Measurements from ENCODE around the gene PEPD.

Gene PEPD

GRCh38 chr19:33384983-33385382 lies 136.6 kb downstream of the PEPD start:
- Histone ChIP-seq H3K79me1 (ENCODE audit: low read depth, low read length) (peaks cover 9% of the 10 kb centered on the region), H2BK120ac (ENCODE audit: low read depth, low read length) (no peak overlapping the region), H3K9me3 (replicated peaks in 1 of 2; ENCODE audit: control insufficient read depth in 2 of 2, insufficient read depth in 1 of 2, low read depth in 1 of 2, low read length in 2 of 2) (no peaks in the 10 kb centered on the region), H3K4me1 (ENCODE audit: control insufficient read depth in 2 of 2, insufficient read depth in 1 of 2, low read depth in 1 of 2, low read length in 2 of 2) (peaks cover 0 to 4% of the 10 kb centered on the region in 2 donors), H3K4me2 (ENCODE audit: insufficient read depth, low read length, poor library complexity, severe bottlenecking) (no peak overlapping the region), H2BK15ac (ENCODE audit: low read length) (no peak overlapping the region), H2AK5ac (ENCODE audit: low read depth, low read length) (no peak overlapping the region), H3K14ac (ENCODE audit: low read length) (no peak overlapping the region), H2BK12ac (ENCODE audit: low read length) (no peak overlapping the region), H3K36me3 (replicated peaks in 1 of 2; ENCODE audit: control insufficient read depth in 2 of 2, insufficient read depth in 2 of 2, low read length in 2 of 2) (peaks cover 5 to 43% of the 10 kb centered on the region in 2 donors), H3K23ac (ENCODE audit: low read depth, low read length, poor library complexity) (no peak overlapping the region), H3K4ac (ENCODE audit: low read length) (no peak overlapping the region), H3K27me3 (ENCODE audit: control insufficient read depth in 3 of 3, insufficient read depth in 3 of 3, low read depth in 1 of 3, low read length in 3 of 3) (no peaks in the 10 kb centered on the region), H4K91ac (ENCODE audit: low read depth, low read length, poor library complexity) (no peak overlapping the region), H3K4me3 (ENCODE audit: low read length in 2 of 2) (no peak overlapping the region), H3K18ac (ENCODE audit: low read length) (no peak overlapping the region), H3K9ac (ENCODE audit: low read depth, low read length, poor library complexity) (no peak overlapping the region), H3K27ac (replicated peaks; ENCODE audit: low read length) (no peak overlapping the region), H2AFZ (ENCODE audit: low read length) (no peak overlapping the region), H4K8ac (ENCODE audit: low read depth, low read length) (no peak overlapping the region), H2BK5ac (ENCODE audit: low read length) (no peak overlapping the region)
- DNase-seq (ENCODE audit: low spot score) = no peak
- WGBS, 2 donors (ENCODE audit: extremely low coverage in 2 of 2, insufficient read length in 2 of 2, insufficient replicate concordance in 1 of 2) = no CpG with 5 or more reads among the region's 8 CpGs

- peak overlapping the region in 1 of 2 donors; percentile 22 for H3K4me3 ChIP-seq (ENCODE audit: low read length in 2 of 2)
- WGBS, 2 donors (ENCODE audit: extremely low coverage in 2 of 2, insufficient read length in 2 of 2, insufficient replicate concordance in 1 of 2) = no CpG with 5 or more reads among the region's 13 CpGs
Observed at GRCh38 chr19:33383720-33384292, 137.8 kb downstream of the PEPD start.

GRCh38 chr19:33382982-33383381 lies 138.6 kb downstream of the PEPD start:
- Histone ChIP-seq H3K9me3 (replicated peaks in 1 of 2; ENCODE audit: control insufficient read depth in 2 of 2, insufficient read depth in 1 of 2, low read depth in 1 of 2, low read length in 2 of 2) (no peaks in the 10 kb centered on the region), H2AK5ac (ENCODE audit: low read depth, low read length) (no peak overlapping the region), H3K27ac (replicated peaks; ENCODE audit: low read length) (no peak overlapping the region), H3K27me3 (ENCODE audit: control insufficient read depth in 3 of 3, insufficient read depth in 3 of 3, low read depth in 1 of 3, low read length in 3 of 3) (no peaks in the 10 kb centered on the region), H4K91ac (ENCODE audit: low read depth, low read length, poor library complexity) (no peak overlapping the region), H3K79me1 (ENCODE audit: low read depth, low read length) (no peaks in the 10 kb centered on the region), H3K23ac (ENCODE audit: low read depth, low read length, poor library complexity) (no peak overlapping the region), H3K4me2 (ENCODE audit: insufficient read depth, low read length, poor library complexity, severe bottlenecking) (no peak overlapping the region), H3K9ac (ENCODE audit: low read depth, low read length, poor library complexity) (no peak overlapping the region), H3K4me1 (ENCODE audit: control insufficient read depth in 2 of 2, insufficient read depth in 1 of 2, low read depth in 1 of 2, low read length in 2 of 2) (peaks cover 0 to 10% of the 10 kb centered on the region in 2 donors), H2BK12ac (ENCODE audit: low read length) (no peak overlapping the region), H3K4ac (ENCODE audit: low read length) (no peak overlapping the region), H2BK120ac (ENCODE audit: low read depth, low read length) (no peak overlapping the region), H4K8ac (ENCODE audit: low read depth, low read length) (no peak overlapping the region), H3K14ac (ENCODE audit: low read length) (no peak overlapping the region), H2BK5ac (ENCODE audit: low read length) (no peak overlapping the region), H2AFZ (ENCODE audit: low read length) (no peak overlapping the region), H3K4me3 (ENCODE audit: low read length in 2 of 2) (no peak overlapping the region), H2BK15ac (ENCODE audit: low read length) (no peak overlapping the region), H3K36me3 (replicated peaks in 1 of 2; ENCODE audit: control insufficient read depth in 2 of 2, insufficient read depth in 2 of 2, low read length in 2 of 2) (peaks cover 7 to 59% of the 10 kb centered on the region in 2 donors), H3K18ac (ENCODE audit: low read length) (no peak overlapping the region)
- DNase-seq (ENCODE audit: low spot score) = no peak
- WGBS, 2 donors (ENCODE audit: extremely low coverage in 2 of 2, insufficient read length in 2 of 2, insufficient replicate concordance in 1 of 2) = no CpG with 5 or more reads among the region's 4 CpGs

More at GRCh38 chr19:33383720-33384292, 137.8 kb downstream of the PEPD start:
- H4K91ac ChIP-seq (ENCODE audit: low read depth, low read length, poor library complexity) = no peak overlapping the region
- no peak overlapping the region for H3K9ac ChIP-seq (ENCODE audit: low read depth, low read length, poor library complexity)
- H3K27ac ChIP-seq (replicated peaks; ENCODE audit: low read length) = no peak overlapping the region
- no peak overlapping the region for H4K8ac ChIP-seq (ENCODE audit: low read depth, low read length)
- peaks cover 0 to 4% of the 10 kb centered on the region in 2 donors for H3K4me1 ChIP-seq (ENCODE audit: control insufficient read depth in 2 of 2, insufficient read depth in 1 of 2, low read depth in 1 of 2, low read length in 2 of 2)
- H3K79me1 ChIP-seq (ENCODE audit: low read depth, low read length) = peaks cover 6% of the 10 kb centered on the region
- H3K9me3 ChIP-seq (replicated peaks in 1 of 2; ENCODE audit: control insufficient read depth in 2 of 2, insufficient read depth in 1 of 2, low read depth in 1 of 2, low read length in 2 of 2) = no peaks in the 10 kb centered on the region
- H2BK12ac ChIP-seq (ENCODE audit: low read length) = no peak overlapping the region
- H2BK120ac ChIP-seq (ENCODE audit: low read depth, low read length) = no peak overlapping the region
- no peak overlapping the region for H3K14ac ChIP-seq (ENCODE audit: low read length)
- no peak for DNase-seq (ENCODE audit: low spot score)
- no peak overlapping the region for H3K18ac ChIP-seq (ENCODE audit: low read length)
- H3K4ac ChIP-seq (ENCODE audit: low read length) = no peak overlapping the region
- no peak overlapping the region for H2BK5ac ChIP-seq (ENCODE audit: low read length)
- no peak overlapping the region for H3K23ac ChIP-seq (ENCODE audit: low read depth, low read length, poor library complexity)
- peaks cover 7 to 55% of the 10 kb centered on the region in 2 donors for H3K36me3 ChIP-seq (replicated peaks in 1 of 2; ENCODE audit: control insufficient read depth in 2 of 2, insufficient read depth in 2 of 2, low read length in 2 of 2)
- no peak overlapping the region for H2AK5ac ChIP-seq (ENCODE audit: low read depth, low read length)
- no peak overlapping the region for H2BK15ac ChIP-seq (ENCODE audit: low read length)
- H2AFZ ChIP-seq (ENCODE audit: low read length) = no peak overlapping the region
- no peaks in the 10 kb centered on the region for H3K27me3 ChIP-seq (ENCODE audit: control insufficient read depth in 3 of 3, insufficient read depth in 3 of 3, low read depth in 1 of 3, low read length in 3 of 3)
- H3K4me2 ChIP-seq (ENCODE audit: insufficient read depth, low read length, poor library complexity, severe bottlenecking) = no peak overlapping the region

- no peak overlapping the region for H3K9ac ChIP-seq (ENCODE audit: low read depth, low read length, poor library complexity)
- no peaks in the 10 kb centered on the region for H3K9me3 ChIP-seq (replicated peaks in 1 of 2; ENCODE audit: control insufficient read depth in 2 of 2, insufficient read depth in 1 of 2, low read depth in 1 of 2, low read length in 2 of 2)
- no peaks in the 10 kb centered on the region for H3K27me3 ChIP-seq (ENCODE audit: control insufficient read depth in 3 of 3, insufficient read depth in 3 of 3, low read depth in 1 of 3, low read length in 3 of 3)
Observed at GRCh38 chr19:33382006-33382405, 139.6 kb downstream of the PEPD start.

More at GRCh38 chr19:33382006-33382405, 139.6 kb downstream of the PEPD start:
- H2BK5ac ChIP-seq (ENCODE audit: low read length) = no peak overlapping the region
- no peak overlapping the region for H3K23ac ChIP-seq (ENCODE audit: low read depth, low read length, poor library complexity)
- no peak overlapping the region for H3K4ac ChIP-seq (ENCODE audit: low read length)
- no peaks in the 10 kb centered on the region for H3K79me1 ChIP-seq (ENCODE audit: low read depth, low read length)
- H2AFZ ChIP-seq (ENCODE audit: low read length) = no peak overlapping the region
- H2BK12ac ChIP-seq (ENCODE audit: low read length) = no peak overlapping the region
- H2AK5ac ChIP-seq (ENCODE audit: low read depth, low read length) = no peak overlapping the region
- no peak overlapping the region for H4K91ac ChIP-seq (ENCODE audit: low read depth, low read length, poor library complexity)
- no CpG with 5 or more reads among the region's 4 CpGs for WGBS, 2 donors (ENCODE audit: extremely low coverage in 2 of 2, insufficient read length in 2 of 2, insufficient replicate concordance in 1 of 2)
- no peak overlapping the region for H3K4me3 ChIP-seq (ENCODE audit: low read length in 2 of 2)
- H3K36me3 ChIP-seq (replicated peaks in 1 of 2; ENCODE audit: control insufficient read depth in 2 of 2, insufficient read depth in 2 of 2, low read length in 2 of 2) = peaks cover 4 to 62% of the 10 kb centered on the region in 2 donors
- no peak overlapping the region for H2BK15ac ChIP-seq (ENCODE audit: low read length)
- no peak overlapping the region for H2BK120ac ChIP-seq (ENCODE audit: low read depth, low read length)
- no peak overlapping the region for H3K27ac ChIP-seq (replicated peaks; ENCODE audit: low read length)
- DNase-seq (ENCODE audit: low spot score) = no peak
- H3K18ac ChIP-seq (ENCODE audit: low read length) = no peak overlapping the region
- H3K4me2 ChIP-seq (ENCODE audit: insufficient read depth, low read length, poor library complexity, severe bottlenecking) = no peak overlapping the region
- H4K8ac ChIP-seq (ENCODE audit: low read depth, low read length) = no peak overlapping the region
- peaks cover 0 to 16% of the 10 kb centered on the region in 2 donors for H3K4me1 ChIP-seq (ENCODE audit: control insufficient read depth in 2 of 2, insufficient read depth in 1 of 2, low read depth in 1 of 2, low read length in 2 of 2)
- no peak overlapping the region for H3K14ac ChIP-seq (ENCODE audit: low read length)

Measured in neuronal stem cell (in vitro differentiated cells).